Measurements from ENCODE around the gene SYT2. TPM values are rescaled to one million over a fixed set of nuclear protein-coding genes. Genes with fewer than 3 reads are reported as not detected.

SYT2 gene
- polyA plus RNA-seq, 1 of the 3 experiments (the other 2 are of a cell fraction): 0.03 TPM

- CTCF ChIA-PET: interaction anchor here (1.3 to 5.1 kb wide), 2 partner anchors 116 to 139 kb away, joined by 4 to 37 read pairs; no protein-coding TSS in a partner anchor
- no peaks in the 10 kb centered on the region for H3K36me3 ChIP-seq (replicated peaks in 1 of 2; ENCODE audit: control insufficient read depth in 1 of 2, insufficient read depth in 2 of 2, low read length in 1 of 2)
- peaks cover 0 to 7% of the 10 kb centered on the region in 2 experiments; a peak in 1 of 4 replicates for H3K4me1 ChIP-seq (ENCODE audit: control insufficient read depth in 1 of 2, insufficient read depth in 2 of 2, low read depth in 1 of 2, low read length in 1 of 2)
- 95% methylated on average over 2 of the region's 2 CpGs for WGBS (ENCODE audit: low lambda C conversion rate)
- no peaks in the 10 kb centered on the region for H3K27me3 ChIP-seq (ENCODE audit: insufficient read depth)
- H3F3A ChIP-seq (replicated peaks; ENCODE audit: insufficient read depth): no peaks in the 10 kb centered on the region
- no peak overlapping the region for H3K9ac ChIP-seq
- no peak overlapping the region for H3K4me2 ChIP-seq
- POLR2A ChIA-PET: no interaction called here
- DNase-seq: no peak
- no peaks in the 10 kb centered on the region for H3K9me3 ChIP-seq
- TF ChIP-seq, protein P1, sequence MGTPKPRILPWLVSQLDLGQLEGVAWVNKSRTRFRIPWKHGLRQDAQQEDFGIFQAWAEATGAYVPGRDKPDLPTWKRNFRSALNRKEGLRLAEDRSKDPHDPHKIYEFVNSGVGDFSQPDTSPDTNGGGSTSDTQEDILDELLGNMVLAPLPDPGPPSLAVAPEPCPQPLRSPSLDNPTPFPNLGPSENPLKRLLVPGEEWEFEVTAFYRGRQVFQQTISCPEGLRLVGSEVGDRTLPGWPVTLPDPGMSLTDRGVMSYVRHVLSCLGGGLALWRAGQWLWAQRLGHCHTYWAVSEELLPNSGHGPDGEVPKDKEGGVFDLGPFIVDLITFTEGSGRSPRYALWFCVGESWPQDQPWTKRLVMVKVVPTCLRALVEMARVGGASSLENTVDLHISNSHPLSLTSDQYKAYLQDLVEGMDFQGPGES (IDR thresholded peaks at IDR 0.05; ENCODE audit: low read depth, low read length): no peak
- TF ChIP-seq, protein P2, sequence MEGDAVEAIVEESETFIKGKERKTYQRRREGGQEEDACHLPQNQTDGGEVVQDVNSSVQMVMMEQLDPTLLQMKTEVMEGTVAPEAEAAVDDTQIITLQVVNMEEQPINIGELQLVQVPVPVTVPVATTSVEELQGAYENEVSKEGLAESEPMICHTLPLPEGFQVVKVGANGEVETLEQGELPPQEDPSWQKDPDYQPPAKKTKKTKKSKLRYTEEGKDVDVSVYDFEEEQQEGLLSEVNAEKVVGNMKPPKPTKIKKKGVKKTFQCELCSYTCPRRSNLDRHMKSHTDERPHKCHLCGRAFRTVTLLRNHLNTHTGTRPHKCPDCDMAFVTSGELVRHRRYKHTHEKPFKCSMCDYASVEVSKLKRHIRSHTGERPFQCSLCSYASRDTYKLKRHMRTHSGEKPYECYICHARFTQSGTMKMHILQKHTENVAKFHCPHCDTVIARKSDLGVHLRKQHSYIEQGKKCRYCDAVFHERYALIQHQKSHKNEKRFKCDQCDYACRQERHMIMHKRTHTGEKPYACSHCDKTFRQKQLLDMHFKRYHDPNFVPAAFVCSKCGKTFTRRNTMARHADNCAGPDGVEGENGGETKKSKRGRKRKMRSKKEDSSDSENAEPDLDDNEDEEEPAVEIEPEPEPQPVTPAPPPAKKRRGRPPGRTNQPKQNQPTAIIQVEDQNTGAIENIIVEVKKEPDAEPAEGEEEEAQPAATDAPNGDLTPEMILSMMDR (IDR thresholded peaks at IDR 0.05): no peak
- TF ChIP-seq, protein P3, sequence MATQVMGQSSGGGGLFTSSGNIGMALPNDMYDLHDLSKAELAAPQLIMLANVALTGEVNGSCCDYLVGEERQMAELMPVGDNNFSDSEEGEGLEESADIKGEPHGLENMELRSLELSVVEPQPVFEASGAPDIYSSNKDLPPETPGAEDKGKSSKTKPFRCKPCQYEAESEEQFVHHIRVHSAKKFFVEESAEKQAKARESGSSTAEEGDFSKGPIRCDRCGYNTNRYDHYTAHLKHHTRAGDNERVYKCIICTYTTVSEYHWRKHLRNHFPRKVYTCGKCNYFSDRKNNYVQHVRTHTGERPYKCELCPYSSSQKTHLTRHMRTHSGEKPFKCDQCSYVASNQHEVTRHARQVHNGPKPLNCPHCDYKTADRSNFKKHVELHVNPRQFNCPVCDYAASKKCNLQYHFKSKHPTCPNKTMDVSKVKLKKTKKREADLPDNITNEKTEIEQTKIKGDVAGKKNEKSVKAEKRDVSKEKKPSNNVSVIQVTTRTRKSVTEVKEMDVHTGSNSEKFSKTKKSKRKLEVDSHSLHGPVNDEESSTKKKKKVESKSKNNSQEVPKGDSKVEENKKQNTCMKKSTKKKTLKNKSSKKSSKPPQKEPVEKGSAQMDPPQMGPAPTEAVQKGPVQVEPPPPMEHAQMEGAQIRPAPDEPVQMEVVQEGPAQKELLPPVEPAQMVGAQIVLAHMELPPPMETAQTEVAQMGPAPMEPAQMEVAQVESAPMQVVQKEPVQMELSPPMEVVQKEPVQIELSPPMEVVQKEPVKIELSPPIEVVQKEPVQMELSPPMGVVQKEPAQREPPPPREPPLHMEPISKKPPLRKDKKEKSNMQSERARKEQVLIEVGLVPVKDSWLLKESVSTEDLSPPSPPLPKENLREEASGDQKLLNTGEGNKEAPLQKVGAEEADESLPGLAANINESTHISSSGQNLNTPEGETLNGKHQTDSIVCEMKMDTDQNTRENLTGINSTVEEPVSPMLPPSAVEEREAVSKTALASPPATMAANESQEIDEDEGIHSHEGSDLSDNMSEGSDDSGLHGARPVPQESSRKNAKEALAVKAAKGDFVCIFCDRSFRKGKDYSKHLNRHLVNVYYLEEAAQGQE (IDR thresholded peaks at IDR 0.05; ENCODE audit: low read depth, low read length): no peak
- TF ChIP-seq POLR2AphosphoS5 (IDR thresholded peaks at IDR 0.05; ENCODE audit: low read depth, low read length): no peak
- no peak for TF ChIP-seq TCF12 (IDR thresholded peaks at IDR 0.05)
- no peak for TF ChIP-seq GATA2 (CRISPR knock-in tag; IDR thresholded peaks at IDR 0.05)
- TF ChIP-seq MEF2A (IDR thresholded peaks at IDR 0.05; ENCODE audit: borderline replicate concordance, low read depth): no peak
- TF ChIP-seq EP300 (IDR thresholded peaks at IDR 0.05; ENCODE audit: borderline replicate concordance in 1 of 2, low read depth in 1 of 2, low read length in 1 of 2): no peak
- TF ChIP-seq ZBTB33 (IDR thresholded peaks at IDR 0.05; ENCODE audit: borderline replicate concordance, low read depth): no peak
- no peak for TF ChIP-seq JUND (IDR thresholded peaks at IDR 0.05)
- no peak for TF ChIP-seq NFIC (IDR thresholded peaks at IDR 0.05; ENCODE audit: borderline replicate concordance)
- TF ChIP-seq, protein P4, sequence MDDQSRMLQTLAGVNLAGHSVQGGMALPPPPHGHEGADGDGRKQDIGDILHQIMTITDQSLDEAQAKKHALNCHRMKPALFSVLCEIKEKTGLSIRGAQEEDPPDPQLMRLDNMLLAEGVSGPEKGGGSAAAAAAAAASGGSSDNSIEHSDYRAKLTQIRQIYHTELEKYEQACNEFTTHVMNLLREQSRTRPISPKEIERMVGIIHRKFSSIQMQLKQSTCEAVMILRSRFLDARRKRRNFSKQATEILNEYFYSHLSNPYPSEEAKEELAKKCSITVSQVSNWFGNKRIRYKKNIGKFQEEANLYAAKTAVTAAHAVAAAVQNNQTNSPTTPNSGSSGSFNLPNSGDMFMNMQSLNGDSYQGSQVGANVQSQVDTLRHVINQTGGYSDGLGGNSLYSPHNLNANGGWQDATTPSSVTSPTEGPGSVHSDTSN (IDR thresholded peaks at IDR 0.05): no peak
- no peak for TF ChIP-seq GABPA (IDR thresholded peaks at IDR 0.05; ENCODE audit: low read depth)
- TF ChIP-seq MXI1 (IDR thresholded peaks at IDR 0.05; ENCODE audit: low read depth, low read length): no peak
- TF ChIP-seq RFX5 (IDR thresholded peaks at IDR 0.05; ENCODE audit: low read length): no peak
- no peak overlapping the region for H3K27ac ChIP-seq (ENCODE audit: low read depth in 2 of 2, low read length in 1 of 2)
- no peaks in the 10 kb centered on the region for H3K79me2 ChIP-seq (ENCODE audit: insufficient read depth)
- H3K4me3 ChIP-seq (ENCODE audit: low read depth in 2 of 2, low read length in 1 of 2): no peak overlapping the region
- H3K9me2 ChIP-seq: no peaks in the 10 kb centered on the region
- no peaks in the 10 kb centered on the region for H4K20me1 ChIP-seq (ENCODE audit: insufficient read depth)
- no peak overlapping the region for H2AFZ ChIP-seq (ENCODE audit: low read depth)
These were observed 106.8 kb downstream of the SYT2 start for GRCh38 chr1:202603435-202603834.

Data from SK-N-SH (cell line).